ENCODE measurements around the gene UBE2I. TPM values are rescaled to one million over a fixed set of nuclear protein-coding genes. Genes with fewer than 3 reads are reported as not detected.
A peak's percentile ranks its signal among the peaks of the same experiment; 100 is the strongest.

UBE2I gene
- polyA plus RNA-seq, 2 of the 4 experiments (the other 2 are of a cell fraction): 170 to 208 TPM

DNA sequence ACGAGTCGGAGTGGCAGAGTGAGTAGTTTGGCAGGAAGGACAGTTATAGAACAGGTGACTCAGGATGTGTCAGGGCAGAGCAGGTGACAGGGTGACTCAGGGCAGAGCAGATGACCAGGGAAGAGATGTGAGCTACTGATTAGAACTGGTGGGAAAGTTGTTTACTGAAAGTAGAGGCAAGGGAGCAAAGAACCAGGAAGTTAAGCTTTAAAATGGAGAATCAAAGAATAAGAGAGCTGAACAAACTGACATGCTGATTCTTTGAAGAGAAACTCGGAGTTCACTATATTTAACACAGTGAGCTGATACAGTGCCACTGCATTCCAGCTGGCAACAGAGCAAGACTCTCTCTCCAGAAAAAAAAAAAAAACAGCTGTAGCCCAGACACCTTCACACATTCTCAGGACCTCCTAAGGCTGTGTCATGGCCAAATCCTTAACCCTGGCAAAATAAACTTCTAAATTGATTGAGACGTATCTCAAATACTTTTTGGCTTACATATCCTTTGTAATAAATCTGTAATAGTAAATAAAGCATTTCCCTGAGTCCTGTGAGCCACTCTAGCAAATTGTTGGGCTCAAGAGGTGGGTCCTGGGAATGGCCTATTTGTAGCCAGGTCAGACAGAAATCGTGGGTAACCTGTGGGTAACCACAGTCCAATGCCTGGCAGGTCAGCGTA, 12.3 kb upstream of the UBE2I start:
- CTCF ChIA-PET: interaction anchor here (0.8 kb wide), 1 partner anchor 29 kb away, joined by 3 read pairs; no protein-coding TSS in a partner anchor
- no peaks in the 10 kb centered on the region for H3K9me3 ChIP-seq
- DNase-seq (ENCODE audit: low read depth in 1 of 2, low spot score in 1 of 2) (peak; percentile 52 to 80), ATAC-seq (peak; percentile 44 to 84), FAIRE-seq (no peak)
- 29% methylated on average over 6 of the region's 6 CpGs for WGBS (ENCODE audit: missing lambda C conversion rate)
- TF ChIP-seq, protein P1, sequence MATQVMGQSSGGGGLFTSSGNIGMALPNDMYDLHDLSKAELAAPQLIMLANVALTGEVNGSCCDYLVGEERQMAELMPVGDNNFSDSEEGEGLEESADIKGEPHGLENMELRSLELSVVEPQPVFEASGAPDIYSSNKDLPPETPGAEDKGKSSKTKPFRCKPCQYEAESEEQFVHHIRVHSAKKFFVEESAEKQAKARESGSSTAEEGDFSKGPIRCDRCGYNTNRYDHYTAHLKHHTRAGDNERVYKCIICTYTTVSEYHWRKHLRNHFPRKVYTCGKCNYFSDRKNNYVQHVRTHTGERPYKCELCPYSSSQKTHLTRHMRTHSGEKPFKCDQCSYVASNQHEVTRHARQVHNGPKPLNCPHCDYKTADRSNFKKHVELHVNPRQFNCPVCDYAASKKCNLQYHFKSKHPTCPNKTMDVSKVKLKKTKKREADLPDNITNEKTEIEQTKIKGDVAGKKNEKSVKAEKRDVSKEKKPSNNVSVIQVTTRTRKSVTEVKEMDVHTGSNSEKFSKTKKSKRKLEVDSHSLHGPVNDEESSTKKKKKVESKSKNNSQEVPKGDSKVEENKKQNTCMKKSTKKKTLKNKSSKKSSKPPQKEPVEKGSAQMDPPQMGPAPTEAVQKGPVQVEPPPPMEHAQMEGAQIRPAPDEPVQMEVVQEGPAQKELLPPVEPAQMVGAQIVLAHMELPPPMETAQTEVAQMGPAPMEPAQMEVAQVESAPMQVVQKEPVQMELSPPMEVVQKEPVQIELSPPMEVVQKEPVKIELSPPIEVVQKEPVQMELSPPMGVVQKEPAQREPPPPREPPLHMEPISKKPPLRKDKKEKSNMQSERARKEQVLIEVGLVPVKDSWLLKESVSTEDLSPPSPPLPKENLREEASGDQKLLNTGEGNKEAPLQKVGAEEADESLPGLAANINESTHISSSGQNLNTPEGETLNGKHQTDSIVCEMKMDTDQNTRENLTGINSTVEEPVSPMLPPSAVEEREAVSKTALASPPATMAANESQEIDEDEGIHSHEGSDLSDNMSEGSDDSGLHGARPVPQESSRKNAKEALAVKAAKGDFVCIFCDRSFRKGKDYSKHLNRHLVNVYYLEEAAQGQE (IDR thresholded peaks at IDR 0.05): no peak
- TF ChIP-seq ZNF302 (CRISPR knock-in tag; IDR thresholded peaks at IDR 0.05): no peak
- TF ChIP-seq HDAC2 (IDR thresholded peaks at IDR 0.05): no peak
- no peak for TF ChIP-seq KDM1A (IDR thresholded peaks at IDR 0.05; ENCODE audit: low read depth)
- TF ChIP-seq, protein P2, sequence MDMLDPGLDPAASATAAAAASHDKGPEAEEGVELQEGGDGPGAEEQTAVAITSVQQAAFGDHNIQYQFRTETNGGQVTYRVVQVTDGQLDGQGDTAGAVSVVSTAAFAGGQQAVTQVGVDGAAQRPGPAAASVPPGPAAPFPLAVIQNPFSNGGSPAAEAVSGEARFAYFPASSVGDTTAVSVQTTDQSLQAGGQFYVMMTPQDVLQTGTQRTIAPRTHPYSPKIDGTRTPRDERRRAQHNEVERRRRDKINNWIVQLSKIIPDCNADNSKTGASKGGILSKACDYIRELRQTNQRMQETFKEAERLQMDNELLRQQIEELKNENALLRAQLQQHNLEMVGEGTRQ (IDR thresholded peaks at IDR 0.05): peak; percentile 79
- peak; percentile 81; the same call in 1 of the 2 replicates for TF ChIP-seq GATA3 (IDR thresholded peaks at IDR 0.05; ENCODE audit: borderline replicate concordance)
- TF ChIP-seq JUNB (IDR thresholded peaks at IDR 0.05): peak; percentile 75
- peak; percentile 84 for TF ChIP-seq FOSL2 (IDR thresholded peaks at IDR 0.05)
- peak; percentile 93 for TF ChIP-seq FOSL2 (CRISPR knock-in tag; IDR thresholded peaks at IDR 0.05)
- peak overlapping the region; percentile 70 to 78 for H3K27ac ChIP-seq
- H3K4me3 ChIP-seq: no peak overlapping the region
- peaks cover 20% of the 10 kb centered on the region for H3K4me1 ChIP-seq
- peak overlapping the region; percentile 48 for H3K4me2 ChIP-seq
- POLR2A ChIA-PET: interaction anchor here (0.6 to 1.4 kb wide), 2 partner anchors 12 to 17 kb away, joined by 3 to 9 read pairs; partner anchors contain the start of gene UBE2I

DNA sequence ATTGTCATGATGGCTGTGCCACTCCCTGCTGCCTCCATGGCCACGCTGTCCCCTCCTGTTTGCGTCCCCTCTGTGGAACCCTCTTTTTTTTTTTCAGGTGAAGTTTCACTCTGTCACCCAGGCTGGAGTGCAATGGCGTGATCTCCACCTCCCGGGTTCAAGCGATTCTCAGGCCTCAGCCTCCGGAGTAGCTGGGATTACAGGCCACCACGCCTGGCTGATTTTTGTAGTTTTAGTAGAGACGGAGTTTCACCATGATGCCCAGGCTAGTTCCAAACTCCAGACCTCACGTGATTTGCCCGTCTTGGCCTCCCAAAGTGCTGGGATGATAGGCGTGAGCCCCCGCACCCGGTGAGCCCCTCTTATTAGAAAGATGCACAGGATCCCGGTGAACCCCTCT, 11.0 kb upstream of the UBE2I start:
- H3K9me3 ChIP-seq: no peaks in the 10 kb centered on the region
- TF ChIP-seq, protein P3, sequence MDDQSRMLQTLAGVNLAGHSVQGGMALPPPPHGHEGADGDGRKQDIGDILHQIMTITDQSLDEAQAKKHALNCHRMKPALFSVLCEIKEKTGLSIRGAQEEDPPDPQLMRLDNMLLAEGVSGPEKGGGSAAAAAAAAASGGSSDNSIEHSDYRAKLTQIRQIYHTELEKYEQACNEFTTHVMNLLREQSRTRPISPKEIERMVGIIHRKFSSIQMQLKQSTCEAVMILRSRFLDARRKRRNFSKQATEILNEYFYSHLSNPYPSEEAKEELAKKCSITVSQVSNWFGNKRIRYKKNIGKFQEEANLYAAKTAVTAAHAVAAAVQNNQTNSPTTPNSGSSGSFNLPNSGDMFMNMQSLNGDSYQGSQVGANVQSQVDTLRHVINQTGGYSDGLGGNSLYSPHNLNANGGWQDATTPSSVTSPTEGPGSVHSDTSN (IDR thresholded peaks at IDR 0.05): no peak
- TF ChIP-seq RCOR1 (IDR thresholded peaks at IDR 0.05; ENCODE audit: low read depth, low read length) (no peak), KDM5A (IDR thresholded peaks at IDR 0.05) (no peak), JUN (IDR thresholded peaks at IDR 0.05) (no peak), MYC (IDR thresholded peaks at IDR 0.05; ENCODE audit: borderline replicate concordance, low read length) (no peak), NFE2L2 (conservative IDR thresholded peaks at IDR 0.05; ENCODE audit: low read length) (no peak), KDM1A (IDR thresholded peaks at IDR 0.05; ENCODE audit: low read depth) (no peak), FOSB (CRISPR knock-in tag; IDR thresholded peaks at IDR 0.05) (no peak), ZSCAN20 (CRISPR knock-in tag; IDR thresholded peaks at IDR 0.05) (no peak), CHD4 (IDR thresholded peaks at IDR 0.05; ENCODE audit: borderline replicate concordance) (no peak), SMC3 (IDR thresholded peaks at IDR 0.05) (no peak), HEYL (CRISPR knock-in tag; IDR thresholded peaks at IDR 0.05) (no peak), EP300 (IDR thresholded peaks at IDR 0.05) (no peak), FOSL2 (IDR thresholded peaks at IDR 0.05) (no peak), FOSL2 (CRISPR knock-in tag; IDR thresholded peaks at IDR 0.05) (no peak)
- TF ChIP-seq, protein P4, sequence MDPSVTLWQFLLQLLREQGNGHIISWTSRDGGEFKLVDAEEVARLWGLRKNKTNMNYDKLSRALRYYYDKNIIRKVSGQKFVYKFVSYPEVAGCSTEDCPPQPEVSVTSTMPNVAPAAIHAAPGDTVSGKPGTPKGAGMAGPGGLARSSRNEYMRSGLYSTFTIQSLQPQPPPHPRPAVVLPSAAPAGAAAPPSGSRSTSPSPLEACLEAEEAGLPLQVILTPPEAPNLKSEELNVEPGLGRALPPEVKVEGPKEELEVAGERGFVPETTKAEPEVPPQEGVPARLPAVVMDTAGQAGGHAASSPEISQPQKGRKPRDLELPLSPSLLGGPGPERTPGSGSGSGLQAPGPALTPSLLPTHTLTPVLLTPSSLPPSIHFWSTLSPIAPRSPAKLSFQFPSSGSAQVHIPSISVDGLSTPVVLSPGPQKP (IDR thresholded peaks at IDR 0.05; ENCODE audit: low read depth, low read length): no peak
- TF ChIP-seq, protein P5, sequence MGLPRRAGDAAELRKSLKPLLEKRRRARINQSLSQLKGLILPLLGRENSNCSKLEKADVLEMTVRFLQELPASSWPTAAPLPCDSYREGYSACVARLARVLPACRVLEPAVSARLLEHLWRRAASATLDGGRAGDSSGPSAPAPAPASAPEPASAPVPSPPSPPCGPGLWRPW (IDR thresholded peaks at IDR 0.05): no peak
- TF ChIP-seq, protein P6, sequence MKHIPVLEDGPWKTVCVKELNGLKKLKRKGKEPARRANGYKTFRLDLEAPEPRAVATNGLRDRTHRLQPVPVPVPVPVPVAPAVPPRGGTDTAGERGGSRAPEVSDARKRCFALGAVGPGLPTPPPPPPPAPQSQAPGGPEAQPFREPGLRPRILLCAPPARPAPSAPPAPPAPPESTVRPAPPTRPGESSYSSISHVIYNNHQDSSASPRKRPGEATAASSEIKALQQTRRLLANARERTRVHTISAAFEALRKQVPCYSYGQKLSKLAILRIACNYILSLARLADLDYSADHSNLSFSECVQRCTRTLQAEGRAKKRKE (CRISPR knock-in tag; IDR thresholded peaks at IDR 0.05; ENCODE audit: low read depth): no peak
- no peak for DNase-seq (ENCODE audit: low read depth in 1 of 2, low spot score in 1 of 2)
- ATAC-seq: no peak
- WGBS (ENCODE audit: missing lambda C conversion rate): 86% methylated on average over 14 of the region's 14 CpGs
- H3K27ac ChIP-seq: no peak overlapping the region; a peak in 1 of 6 replicates
- ChIA-PET POLR2A (no interaction called here), CTCF (no interaction called here)
- no peak overlapping the region for H3K4me3 ChIP-seq
- H3K4me2 ChIP-seq: no peak overlapping the region
- peaks cover 24% of the 10 kb centered on the region for H3K4me1 ChIP-seq
- no peak for FAIRE-seq
